ENCODE results near the gene INA. TPM values are rescaled to one million over a fixed set of nuclear protein-coding genes. Genes with fewer than 3 reads are reported as not detected.

The INA gene
- total RNA-seq, 1 donor = not detected

Small RNA genes lying within 50 kb of the gene (small RNA-seq; reads per million reads assigned to genes)
- not detected for gene RNU11-3P

Other genes starting within 250 kb of the INA start
- gene NT5C2, start 83.9 kb upstream of the INA start, total RNA-seq = 82.9 TPM
- 0.27 TPM for gene RPEL1, start 31.3 kb upstream of the INA start, total RNA-seq
- gene PCGF6, start 74.0 kb downstream of the INA start, total RNA-seq = 4.0 TPM
- gene TAF5, start 90.8 kb downstream of the INA start, total RNA-seq = 2.4 TPM
- 36.1 TPM for gene ATP5MK, start 119.3 kb downstream of the INA start, total RNA-seq
- gene PDCD11, start 119.5 kb downstream of the INA start, total RNA-seq = 35.0 TPM
- 25.6 TPM for gene CALHM2, start 175.2 kb downstream of the INA start, total RNA-seq
- not detected for gene CALHM1, start 181.8 kb downstream of the INA start, total RNA-seq
- 0.27 TPM for gene CALHM3, start 202.1 kb downstream of the INA start, total RNA-seq
- gene NEURL1, start 216.6 kb downstream of the INA start, total RNA-seq = 6.7 TPM

Measured in hematopoietic multipotent progenitor cell (in vitro differentiated cells).